HTERT RPE-1 (cell line): ENCODE data around the gene CCNYL1.

ENCODE experiments used
- in situ Hi-C: fragments of 300-500 bp; cut with MboI; formaldehyde crosslinking; loops from 4 replicates; pipeline ENCODE4 v1.14.3; 2020; ENCODE audit warnings: low sequenced_read_pairs

The CCNYL1 gene

DNA sequence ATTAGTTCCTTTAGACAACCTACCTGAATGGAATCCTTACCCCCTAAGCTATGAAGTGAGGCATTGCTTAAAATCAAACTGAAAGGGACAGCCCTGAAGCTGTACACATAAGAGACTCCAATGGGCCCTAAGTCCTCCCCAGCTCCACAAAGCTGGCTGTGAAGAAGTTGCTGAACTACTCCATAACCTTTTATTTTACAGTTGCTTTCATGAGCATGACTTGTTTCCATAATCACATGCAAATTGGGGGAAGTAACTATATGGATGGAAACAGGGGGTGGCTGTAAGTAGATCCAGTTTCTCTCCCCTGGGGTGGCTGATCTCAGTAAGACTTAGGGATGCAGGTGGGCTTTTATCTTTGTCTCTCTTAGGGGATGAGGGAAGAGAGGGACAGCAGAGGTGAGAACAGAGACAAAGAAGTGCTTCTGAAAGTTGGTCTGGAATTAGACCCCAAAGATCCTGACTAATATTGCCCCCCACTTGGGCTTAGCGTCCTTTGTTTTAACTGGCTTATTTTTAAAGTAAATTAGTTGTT lies 52.7 kb downstream of the CCNYL1 start:
- in situ Hi-C loops, result no loop called here

DNA sequence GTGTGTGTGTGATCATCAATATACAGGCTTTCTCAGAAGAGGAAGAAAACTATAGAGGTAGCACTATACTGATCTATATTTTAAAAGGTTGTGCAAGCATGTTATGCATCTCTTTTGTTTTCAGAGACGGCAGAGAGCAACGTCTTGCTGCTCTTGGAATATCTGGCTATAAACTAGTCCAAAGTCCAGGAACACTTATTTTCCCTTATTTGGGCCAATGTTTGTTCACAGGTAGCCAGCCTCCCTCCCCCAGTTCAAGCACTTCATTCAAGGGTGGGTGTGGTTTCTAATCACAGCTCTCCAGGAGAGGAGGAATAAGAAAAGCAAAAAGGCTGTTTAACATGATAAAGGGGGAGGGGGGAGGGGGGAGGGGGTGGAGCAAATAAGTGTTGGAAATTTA lies 54.1 kb downstream of the CCNYL1 start:
- in situ Hi-C loops, result no loop called here

DNA sequence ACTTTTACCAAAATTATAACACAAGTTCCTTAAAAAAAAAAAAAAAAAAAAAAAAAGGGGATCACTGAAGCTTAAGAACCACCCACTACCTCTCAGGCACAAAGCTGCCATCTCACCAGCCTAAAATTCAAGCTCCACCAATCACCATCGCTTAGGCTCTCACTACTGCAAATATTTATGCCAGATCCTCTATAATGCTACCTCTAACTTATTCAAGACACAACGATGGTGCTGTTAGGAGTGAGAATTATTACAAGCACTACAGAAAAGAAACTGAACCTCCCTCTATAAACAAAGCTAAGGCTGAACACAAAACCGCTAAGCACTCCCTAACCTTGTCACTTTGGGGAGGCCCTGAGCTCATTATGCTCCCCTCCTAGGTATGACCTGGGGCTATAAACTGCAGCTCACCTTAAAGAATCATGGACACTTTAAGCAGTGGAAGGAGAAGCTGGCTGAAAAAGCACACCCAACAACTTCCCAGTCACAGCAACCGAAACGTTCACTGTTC lies 54.7 kb downstream of the CCNYL1 start:
- in situ Hi-C loops, result no loop called here

DNA sequence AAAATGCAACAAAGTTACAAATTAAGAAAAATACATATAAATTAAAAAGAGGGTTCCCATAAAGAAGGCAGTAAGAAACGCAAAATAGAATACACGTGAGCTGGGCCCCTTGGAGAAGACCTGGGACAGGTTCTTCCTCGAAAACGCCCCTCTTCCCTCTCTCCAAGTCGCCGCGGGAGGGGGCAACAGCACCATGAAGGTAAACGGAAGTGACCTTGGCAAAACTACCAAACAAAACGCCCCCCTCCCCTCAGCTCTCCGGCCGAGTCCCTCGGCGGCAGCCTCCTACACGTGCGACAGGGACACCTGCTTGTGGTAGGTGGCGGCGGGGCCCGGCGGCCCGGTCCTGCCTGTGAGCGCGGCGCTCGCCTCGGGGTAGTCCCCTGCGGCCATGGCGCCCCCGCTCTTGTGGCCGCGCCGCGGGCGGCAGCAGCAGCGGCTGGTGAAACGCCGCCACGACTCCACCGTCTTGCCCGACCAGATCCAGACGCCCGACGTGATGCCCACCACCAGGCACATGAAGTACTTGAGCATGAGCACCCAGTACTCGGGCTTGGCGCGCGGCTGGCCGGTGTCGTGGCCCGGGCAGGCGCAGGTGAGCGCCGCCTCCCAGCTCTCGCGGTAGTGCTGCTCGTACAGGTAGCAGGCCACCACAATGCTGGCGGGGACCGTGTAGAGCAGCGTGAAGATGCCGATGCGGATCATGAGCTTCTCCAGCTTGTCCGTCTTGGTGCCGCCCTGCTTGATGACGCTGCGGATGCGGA lies 55.4 kb downstream of the CCNYL1 start:
- in situ Hi-C loops, result no loop called here

DNA sequence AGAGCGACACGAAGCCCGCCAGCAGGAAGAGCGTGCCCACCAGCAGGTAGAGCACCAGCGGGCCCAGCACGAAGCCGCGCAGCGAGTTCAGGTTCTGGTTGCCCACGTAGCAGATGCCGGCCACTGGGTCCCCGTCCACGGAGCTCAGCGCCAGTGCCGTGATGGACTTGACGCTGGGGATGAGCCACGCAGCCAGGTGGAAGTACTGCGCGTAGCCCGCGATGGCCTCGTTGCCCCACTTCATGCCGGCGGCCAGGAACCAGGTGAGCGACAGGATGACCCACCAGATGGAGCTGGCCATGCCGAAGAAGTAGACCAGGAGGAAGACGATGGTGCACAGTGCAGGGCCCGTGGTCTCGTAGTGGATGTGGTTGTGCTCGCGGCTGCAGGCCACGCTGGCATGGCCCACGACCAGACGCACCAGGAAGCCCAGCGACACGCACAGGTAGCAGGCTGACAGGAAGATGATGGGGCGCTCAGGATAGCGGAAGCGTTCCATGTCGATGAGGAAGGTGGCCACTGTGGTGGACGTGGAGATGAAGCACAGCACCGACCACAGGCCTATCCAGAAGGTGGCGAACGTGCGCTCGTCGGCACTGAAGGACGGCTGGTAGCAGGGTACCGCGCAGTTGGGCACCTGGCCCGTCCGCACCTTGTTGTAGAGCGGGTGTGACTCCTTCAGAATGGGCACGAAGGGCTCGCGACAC lies 56.2 kb downstream of the CCNYL1 start:
- in situ Hi-C loops, result no loop called here

DNA sequence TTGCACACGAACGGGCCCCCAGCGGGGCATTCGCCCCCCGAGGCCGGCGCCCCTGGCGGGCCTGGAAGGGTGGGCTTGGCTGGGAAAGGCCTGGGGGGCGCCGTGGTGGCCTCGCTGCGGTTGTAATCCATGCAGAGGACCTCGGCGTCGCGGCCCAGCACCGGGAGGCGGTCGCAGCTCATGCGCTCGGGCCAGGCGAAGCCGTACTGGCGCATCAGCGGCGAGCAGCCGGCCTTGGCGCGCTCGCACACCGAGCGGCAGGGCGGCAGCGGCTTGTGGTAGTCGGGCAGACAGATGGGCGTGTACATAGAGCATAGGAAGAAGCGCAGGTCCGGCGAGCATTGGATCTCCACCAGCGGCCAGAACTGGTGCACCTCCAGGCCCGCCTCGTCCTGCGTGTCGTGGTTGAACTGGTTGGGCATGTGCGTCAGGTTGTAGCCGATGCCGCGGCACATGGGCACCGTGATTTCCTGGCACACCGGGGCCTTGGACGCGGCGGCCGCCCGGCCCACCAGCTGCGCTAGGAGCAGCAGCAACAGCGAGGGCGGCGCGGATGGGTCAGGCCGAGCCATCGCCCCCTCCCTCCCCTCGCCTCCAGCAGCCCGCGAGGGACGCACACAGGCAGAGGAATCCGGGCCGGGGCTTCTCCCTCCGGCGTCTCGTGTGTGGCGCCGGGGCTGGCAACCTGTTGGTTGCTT lies 56.9 kb downstream of the CCNYL1 start:
- in situ Hi-C loops, result no loop called here

DNA sequence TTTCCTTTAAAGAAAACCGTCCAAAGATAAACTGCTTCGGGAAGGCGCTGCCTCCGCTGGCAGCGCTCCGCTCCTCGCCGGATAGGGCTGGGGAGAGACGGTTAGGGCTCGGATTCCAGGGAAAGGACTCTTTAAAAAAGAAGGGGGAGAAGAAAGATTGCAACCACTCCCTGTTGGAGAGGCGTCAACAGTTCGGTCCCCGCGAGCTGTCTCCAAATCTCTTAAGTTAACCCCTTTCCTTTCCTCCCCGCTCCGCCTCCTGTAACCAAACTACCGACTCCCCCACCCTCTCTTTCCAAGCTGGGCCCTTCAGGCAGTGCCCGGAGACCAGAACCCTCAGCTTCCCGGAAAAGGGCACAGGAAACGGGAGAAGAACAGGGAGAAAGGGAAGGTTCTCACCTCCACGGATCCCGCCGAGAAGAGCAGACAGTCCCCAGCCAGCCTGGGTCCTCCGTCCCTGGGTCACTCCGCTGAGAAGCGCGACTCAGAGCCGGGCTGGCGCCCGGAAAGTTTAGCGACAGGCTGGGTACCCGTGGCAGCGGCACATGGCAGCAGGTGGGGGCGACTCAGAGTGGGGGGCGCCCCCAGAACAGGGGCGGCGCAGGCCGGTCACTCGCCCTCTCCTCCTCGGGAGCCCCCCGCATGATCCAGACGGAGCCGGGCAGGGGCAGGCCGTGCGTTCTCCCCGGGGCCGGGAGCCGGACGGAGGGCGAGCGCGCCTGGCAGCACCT lies 57.6 kb downstream of the CCNYL1 start:
- in situ Hi-C loops, result no loop called here

DNA sequence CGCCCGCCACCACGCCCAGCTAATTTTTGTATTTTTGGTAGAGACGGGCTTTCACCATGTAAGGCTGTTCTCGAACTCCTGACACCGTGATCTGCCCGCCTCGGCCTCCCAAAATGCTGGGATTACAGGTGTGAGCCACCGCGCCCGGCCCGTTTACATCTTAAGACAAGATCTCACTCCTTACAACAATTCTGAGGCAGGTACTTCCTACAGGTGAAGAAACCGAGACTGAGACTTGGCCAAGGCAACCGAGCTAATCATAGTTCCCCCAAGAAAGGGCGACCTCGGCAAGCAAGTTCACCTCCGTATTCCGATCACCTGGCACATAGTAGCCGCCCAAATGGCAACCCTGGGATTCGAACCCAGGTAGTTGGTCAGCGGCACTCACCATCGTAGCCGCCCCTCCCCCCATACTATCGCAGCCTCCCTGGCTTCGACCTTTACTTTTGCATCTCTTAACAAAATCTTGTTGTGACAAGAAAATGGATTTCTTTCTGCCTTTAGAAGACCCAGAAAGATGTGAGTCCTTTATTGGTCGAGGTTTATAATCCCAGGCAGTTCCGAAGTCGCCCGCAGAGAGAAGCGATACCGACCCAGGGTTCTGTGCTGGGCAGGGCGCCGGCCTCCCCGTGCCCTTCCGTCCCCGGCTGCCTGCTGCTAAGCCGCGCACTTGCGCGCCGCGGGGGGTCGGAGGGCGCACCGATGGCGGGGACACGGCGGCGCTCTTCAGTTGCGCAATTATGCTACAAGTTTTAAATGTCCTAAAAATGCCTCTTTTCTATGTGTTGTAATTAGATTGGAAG lies 59.4 kb downstream of the CCNYL1 start:
- in situ Hi-C loops, result no loop called here

DNA sequence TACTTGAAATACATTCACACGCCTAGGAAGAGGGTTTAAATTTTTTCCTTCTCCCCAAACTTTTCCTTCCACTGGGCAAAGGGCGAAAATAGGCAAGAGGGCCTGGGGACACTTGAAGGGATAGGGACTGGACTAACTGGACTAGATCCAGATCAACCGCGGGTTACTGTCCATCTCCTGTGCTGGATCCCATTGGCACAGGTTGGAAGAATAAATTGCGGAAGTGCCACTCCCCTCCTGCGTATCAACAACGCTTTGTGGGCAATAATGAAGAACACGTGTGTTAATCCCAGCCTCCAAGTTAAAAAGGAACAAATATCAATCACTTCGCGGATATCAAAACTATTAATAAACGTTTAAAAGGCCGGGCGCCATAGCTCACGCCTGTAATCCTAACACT lies 60.0 kb downstream of the CCNYL1 start:
- in situ Hi-C loops, result no loop called here

DNA sequence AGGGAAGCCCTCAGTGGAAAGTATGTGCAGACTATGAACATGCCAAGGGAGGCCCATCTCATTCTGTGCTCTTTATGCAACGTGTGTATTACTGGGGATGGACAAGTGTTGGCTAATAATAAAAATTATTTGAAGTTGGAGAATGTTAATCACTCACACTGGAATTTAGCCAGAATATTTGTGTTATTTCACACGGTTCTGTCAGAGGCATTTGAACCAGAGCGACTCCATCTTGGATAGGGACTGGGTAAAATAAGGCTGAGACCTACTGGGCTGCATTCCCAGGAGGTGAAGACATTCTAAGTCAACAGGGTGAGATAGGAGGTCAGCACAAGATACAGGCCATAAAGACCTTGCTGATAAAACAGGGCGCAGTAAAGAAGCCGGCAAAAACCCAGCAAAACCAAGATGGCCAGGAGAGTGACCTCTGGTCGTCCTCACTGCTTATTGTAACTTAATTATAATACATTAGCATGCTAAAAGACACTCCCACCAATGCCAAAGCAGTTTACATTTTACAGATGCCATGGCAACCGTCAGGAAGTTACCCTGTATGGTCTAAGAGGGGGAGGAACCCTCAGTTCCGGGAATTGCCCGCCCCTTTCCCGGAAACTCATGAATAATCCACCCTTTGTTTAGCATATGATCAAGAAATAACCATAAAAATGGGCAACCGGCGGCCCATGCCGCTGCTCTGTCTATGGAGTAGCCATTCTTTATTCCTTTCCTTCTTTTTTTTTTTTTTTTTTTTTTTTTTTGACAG lies 60.8 kb downstream of the CCNYL1 start:
- in situ Hi-C loops, result no loop called here

DNA sequence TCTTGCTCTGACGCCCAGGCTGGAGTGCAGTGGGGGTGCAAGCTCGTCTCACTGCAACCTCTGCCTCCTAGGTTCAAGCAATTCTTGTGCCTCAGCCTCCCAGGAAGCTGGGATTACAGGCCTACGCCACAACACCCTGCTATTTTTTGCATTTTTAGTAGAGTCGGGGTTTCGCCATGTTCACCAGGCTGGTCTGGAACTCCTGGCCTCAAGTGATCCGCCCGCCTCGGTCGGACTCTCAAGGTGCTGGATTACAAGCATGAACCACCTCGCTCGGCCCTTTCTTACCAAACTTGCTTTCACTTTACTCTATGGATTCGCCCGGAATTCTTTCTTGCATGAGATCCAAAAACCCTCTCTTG lies 61.4 kb downstream of the CCNYL1 start:
- in situ Hi-C loops, result no loop called here

DNA sequence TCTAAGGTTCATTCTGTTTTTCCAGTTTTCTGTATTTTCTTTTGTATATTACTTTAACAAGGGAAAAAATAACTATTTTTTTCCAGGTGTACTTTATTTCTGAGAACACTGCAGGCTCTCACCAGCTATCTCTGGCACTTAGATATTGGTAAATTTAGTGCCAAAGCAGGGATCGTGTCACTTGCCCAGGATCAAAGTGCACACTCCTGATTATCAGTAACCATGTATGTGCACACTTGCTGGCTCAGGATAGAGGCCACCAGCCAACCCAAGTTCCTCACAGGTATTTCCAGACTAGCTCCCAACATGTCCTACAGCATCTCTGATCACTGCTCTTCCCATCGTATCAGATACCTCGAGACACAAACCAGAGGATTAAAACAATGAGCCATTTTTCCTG lies 64.0 kb downstream of the CCNYL1 start:
- in situ Hi-C loops, result no loop called here

DNA sequence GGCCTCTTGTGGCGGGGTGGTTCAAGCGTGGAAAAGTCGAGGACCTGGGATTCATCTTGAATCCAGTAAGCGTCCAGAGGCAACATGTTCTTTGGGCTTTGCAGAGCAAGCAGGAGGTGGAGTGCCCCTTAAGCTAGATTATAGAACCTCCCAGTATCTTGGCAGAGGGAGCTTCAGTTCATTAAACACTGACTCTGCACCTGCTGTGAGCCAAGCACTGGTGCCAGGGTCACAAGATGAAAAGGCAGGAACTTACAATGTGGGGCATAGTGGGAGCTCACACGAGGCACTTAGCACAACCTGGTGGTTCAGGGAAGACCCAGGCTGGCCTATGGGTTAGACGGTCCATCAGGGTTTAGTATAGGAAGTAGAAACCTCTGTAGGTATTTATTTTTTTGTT lies 65.7 kb downstream of the CCNYL1 start:
- in situ Hi-C loops, result no loop called here

DNA sequence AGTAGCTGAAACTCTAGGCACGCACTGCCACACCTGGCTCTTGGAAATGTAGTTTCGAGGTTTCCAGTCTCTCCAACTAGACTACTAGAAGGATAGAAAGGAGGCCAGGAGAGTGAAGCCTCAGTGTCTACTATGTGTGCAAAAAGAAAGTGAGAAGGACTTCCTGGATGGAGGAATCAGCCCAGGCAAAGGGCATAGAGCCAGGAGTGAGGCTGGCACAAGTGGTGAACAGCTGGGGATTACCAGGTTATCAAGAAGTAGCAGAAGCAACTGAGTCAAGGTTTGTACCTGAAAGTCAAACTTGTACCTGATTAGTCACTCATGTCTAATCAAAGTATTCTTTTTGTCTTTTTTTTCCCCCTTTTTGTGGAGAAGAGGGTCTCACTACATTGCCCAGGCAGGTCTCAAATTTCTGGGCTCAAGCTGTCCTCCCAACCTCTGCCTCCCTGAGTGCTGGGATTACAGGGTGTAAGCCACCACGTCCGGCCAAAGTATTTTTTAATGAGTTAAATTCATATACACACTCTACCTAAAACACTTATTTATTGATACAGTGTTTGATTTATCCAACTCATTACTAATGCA lies 67.0 kb downstream of the CCNYL1 start:
- in situ Hi-C loops, result no loop called here

DNA sequence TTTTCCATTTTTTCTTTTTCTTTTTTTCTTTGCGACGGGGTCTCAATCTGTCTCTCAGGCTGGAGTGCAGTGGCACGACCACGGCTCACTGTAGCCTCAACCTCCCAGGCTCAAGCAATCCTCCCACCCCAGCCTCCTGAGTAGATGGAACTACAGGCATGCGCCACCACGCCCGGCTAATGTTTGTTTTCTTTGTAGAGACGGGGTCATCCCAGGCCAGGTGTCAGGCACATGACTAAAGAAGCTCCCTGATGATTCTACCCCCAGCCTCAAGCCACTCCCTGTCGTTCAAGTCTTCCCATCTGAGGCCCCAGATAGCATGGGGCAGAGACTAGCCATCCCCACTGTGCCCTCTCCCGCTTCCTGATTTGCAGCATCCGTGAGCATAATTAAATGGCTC lies 68.1 kb downstream of the CCNYL1 start:
- in situ Hi-C loops, result no loop called here

DNA sequence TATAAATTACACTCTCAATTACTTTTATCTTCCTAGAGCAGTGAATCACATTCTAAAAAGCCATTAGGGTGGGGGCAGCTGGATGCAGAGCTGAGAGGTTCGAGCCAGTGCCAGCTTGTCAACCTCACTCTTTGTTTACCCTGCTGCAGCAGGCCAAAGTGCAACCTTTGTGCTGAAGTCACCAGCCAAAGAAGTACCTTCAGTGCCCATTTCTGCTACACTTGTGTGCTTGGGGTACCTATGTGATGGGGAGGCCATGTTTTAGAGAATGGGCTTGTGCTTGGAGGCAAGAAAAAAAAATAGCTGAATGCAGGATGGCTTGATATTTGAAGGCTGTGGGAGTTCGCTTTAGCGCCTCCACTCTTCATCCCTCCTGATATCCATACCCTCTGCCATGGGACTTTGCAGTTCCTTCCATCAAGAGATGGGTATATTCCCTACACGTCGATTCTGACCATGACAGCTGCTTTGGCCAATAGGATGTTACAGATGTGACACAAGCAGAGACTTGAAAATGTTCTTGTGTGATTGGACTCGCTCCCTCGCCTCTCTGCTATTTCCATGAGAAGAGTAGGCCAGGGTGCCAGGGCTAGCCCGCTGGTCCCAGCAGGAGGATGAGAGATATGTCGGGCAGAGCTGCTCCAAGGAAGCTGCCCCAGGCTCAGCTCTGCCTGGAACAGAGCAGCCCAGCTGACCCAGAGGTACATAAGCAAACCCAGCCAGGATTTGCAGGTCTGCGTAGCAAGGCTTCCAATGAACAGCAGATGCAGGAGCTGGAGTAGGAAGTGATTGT lies 71.0 kb downstream of the CCNYL1 start:
- in situ Hi-C loops, result no loop called here

DNA sequence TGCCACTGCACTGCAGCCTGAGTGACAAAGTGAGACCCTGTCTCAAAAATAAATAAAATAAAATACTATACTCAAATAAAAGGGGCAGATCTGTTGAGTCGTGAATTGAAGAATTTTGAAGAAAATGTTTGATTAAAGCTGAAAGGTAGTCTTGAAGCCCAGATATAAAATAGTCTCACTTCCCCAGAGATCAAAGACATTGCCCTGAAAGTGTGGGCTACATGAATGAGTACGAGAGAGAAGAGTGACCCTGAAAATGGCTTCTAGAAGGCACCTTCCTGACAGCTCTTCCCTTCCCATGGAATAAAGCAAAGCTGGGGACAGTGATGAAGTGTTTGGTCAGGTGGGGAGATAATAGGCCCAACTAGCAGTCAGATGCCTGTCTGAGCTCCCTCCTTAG lies 72.1 kb downstream of the CCNYL1 start:
- in situ Hi-C loops, result no loop called here

DNA sequence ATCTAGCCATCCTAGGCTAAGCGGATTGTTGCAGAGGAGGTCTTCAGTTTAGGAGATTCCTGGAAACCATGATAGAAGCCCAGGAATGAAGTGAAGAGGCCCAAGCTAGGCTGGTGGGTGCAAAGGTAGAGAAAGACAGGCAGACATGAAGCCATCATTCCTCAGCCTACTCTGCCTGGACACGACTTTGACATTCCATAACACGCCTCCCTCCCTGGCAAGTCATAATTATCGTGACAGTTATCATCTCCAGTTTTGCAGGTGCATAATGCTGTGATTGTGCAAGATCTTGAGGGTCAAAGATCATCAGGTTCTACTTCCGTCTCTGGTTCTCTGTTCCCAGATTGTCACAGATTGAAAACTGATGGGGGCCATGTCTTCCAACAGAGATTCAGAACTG lies 73.5 kb downstream of the CCNYL1 start:
- in situ Hi-C loops, result no loop called here
